Gastroesophageal sphincter (tissue), 4 donors: ENCODE results near the gene ABTB2. TPM values are rescaled to one million over a fixed set of nuclear protein-coding genes. Genes with fewer than 3 reads are reported as not detected.

ENCODE experiments used
- ATAC-seq: fragments of 150-250 bp; one replicate; pipeline ENCODE4 v1.9.1; 2016; ENCODE audit warnings: mild to moderate bottlenecking, moderate library complexity
- H3K27ac ChIP-seq, 4 donors: fragments of 200-600 bp; sonication (generic) in 3 of 4; 1 replicate in 3 of 4; 2 replicates in 1 of 4; pipeline ENCODE4 v1.5.1; 2016 to 2019
- H3K27me3 ChIP-seq: fragments of 200-600 bp; sonication (generic); one replicate; pipeline ENCODE4 v1.5.1; 2019
- H3K36me3 ChIP-seq, 2 donors: fragments of 200-600 bp; sonication (generic); one replicate each; pipeline ENCODE4 v1.5.1; 2019; ENCODE audit warnings: control low read depth in 1 of 2
- H3K4me1 ChIP-seq, 3 donors: fragments of 200-600 bp; sonication (generic); 1 replicate in 2 of 3; 2 replicates in 1 of 3; pipeline ENCODE4 v1.5.1; 2016 to 2019; ENCODE audit warnings: control low read depth in 2 of 3
- H3K4me3 ChIP-seq, 2 donors: fragments of 200-600 bp; sonication (generic); one replicate each; pipeline ENCODE4 v1.5.1; 2019; ENCODE audit warnings: mild to moderate bottlenecking in 1 of 2, moderate library complexity in 1 of 2
- H3K9me3 ChIP-seq, 3 donors: fragments of 200-600 bp; sonication (generic); one replicate each; pipeline ENCODE4 v1.5.1; 2017 to 2019; ENCODE audit warnings: control low read depth in 2 of 3
- CTCF ChIP-seq, 4 experiments: fragments of 200-600 bp in 2 of 4; fragments of 450-650 bp in 2 of 4; sonication (generic) in 1 of 4; IDR thresholded peaks; one replicate each; pipeline ENCODE4 v1.5.1; 2017 to 2019; ENCODE audit warnings: antibody characterized with exemption in 4 of 4, mild to moderate bottlenecking in 2 of 4, moderate library complexity in 2 of 4
- EP300 ChIP-seq: sonication (generic); formaldehyde crosslinking; IDR thresholded peaks from one replicate; pipeline ENCODE4 v1.6.1; 2017; ENCODE audit warnings: antibody characterized with exemption, mild to moderate bottlenecking
- POLR2A ChIP-seq, 2 donors: fragments of 450-650 bp; IDR thresholded peaks; one replicate each; pipeline ENCODE4 v1.6.1; 2017; ENCODE audit warnings: antibody characterized with exemption in 2 of 2, mild to moderate bottlenecking in 2 of 2, moderate library complexity in 1 of 2
- POLR2AphosphoS5 ChIP-seq: sonication (generic); formaldehyde crosslinking; IDR thresholded peaks from one replicate; pipeline ENCODE4 v1.6.1; 2017; ENCODE audit warnings: antibody characterized with exemption
- WGBS, 2 donors: methylation state at CpG; one replicate each; pipeline ENCODE4 v1.1.5; 2018; ENCODE audit warnings: low coverage in 1 of 2; 5-methylcytosine and 5-hydroxymethylcytosine counted together
- total RNA-seq, 4 donors: library from RNA; depleted of rRNA; stranded (reverse); fragments of >200 nt; gene quantifications; one replicate each; pipeline ENCODE4 v1.1.0, GENCODE V29; 2016

The ABTB2 gene
- total RNA-seq, 4 donors from 2014 or later, result 4.1 to 11.0 (median 7.5) TPM

GRCh38 chr11:34173050-34173449 is 184.8 kb downstream of the ABTB2 start:
- no peak for ATAC-seq
- H3K4me3 ChIP-seq, result no peak overlapping the region
- H3K36me3 ChIP-seq, result peaks cover 0 to 17% of the 10 kb centered on the region in 2 donors
- WGBS, 2 donors, result no CpG with 5 or more reads among the region's 16 CpGs
- H3K27me3 ChIP-seq, result no peaks in the 10 kb centered on the region
- TF ChIP-seq EP300, result no peak
- no peak for TF ChIP-seq POLR2AphosphoS5
- no peak for TF ChIP-seq POLR2A (IDR thresholded peaks at IDR 0.05)
- TF ChIP-seq CTCF (IDR thresholded peaks at IDR 0.05), result no peak
- H3K9me3 ChIP-seq, result no peaks in the 10 kb centered on the region
- H3K4me1 ChIP-seq, result peaks cover 0 to 12% (median 4%) of the 10 kb centered on the region in 3 donors
- no peak overlapping the region for H3K27ac ChIP-seq

DNA sequence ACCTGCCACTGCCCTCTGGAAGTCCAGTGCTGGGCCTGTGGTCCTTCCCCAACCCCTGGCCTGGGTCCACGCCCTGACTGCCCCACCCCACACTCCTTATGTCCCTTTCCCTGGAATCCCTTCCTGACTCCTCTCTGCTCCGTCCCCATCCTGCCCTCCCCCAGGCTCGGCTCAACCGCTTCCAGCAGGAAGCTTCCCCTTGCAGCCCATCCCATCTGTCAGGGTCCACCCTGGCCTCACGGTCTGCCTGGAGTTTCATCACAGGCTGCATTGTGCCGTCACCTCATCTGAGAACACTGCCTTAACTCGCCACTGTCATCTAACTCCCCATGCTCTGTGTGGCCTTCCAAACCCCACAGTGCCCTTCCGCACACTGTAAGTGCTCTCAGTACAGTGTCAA is 188.1 kb downstream of the ABTB2 start:
- H3K36me3 ChIP-seq, result peaks cover 0 to 36% of the 10 kb centered on the region in 2 donors
- WGBS, 2 donors, result 56 to 74% methylated on average over 6 to 7 of the region's 8 CpGs
- ATAC-seq, result no peak

DNA sequence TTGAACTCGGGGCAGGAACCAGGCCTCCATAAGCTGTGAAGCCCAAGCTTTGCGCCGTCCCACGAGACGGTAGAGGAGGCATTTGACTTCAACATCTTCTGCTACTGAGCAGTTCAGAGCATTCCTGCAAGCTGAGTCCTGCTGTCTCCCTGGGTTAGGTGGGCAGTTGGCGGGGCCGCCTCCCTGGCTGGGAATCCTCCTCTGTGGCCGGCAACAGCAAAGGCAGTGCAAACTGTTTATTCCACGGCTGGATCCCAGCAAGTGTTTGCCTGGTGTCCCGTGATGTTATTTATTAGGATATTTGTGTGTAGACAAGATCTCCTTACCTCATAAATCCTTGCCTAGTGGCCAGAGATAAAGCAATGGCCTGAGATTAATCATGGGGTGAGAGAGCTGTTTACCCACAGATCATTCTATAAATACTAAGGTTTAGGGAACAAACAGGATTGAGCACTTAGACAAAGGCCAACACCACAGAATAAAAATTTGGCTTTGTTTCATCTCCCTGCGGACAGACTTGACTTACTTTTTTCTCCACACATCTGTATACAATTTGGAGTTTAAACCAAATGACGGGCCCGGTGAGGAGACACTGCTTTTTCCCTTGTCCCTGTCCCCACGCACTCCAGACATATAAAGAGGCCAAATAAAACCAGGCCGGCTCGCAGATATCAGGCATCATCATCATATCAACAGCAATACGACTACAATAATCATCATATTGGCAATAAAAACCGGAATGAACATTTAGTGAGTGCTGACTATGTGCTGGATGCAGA is 189.0 kb downstream of the ABTB2 start:
- 55 to 74% methylated on average over 6 to 13 of the region's 18 CpGs for WGBS, 2 donors
- H3K27ac ChIP-seq, result no peak overlapping the region
- peaks cover 0 to 36% of the 10 kb centered on the region in 2 donors for H3K36me3 ChIP-seq
- H3K27me3 ChIP-seq, result no peaks in the 10 kb centered on the region
- peaks cover 0 to under 1% (median 0%) of the 10 kb centered on the region in 3 donors for H3K4me1 ChIP-seq
- no peak for ATAC-seq
- H3K9me3 ChIP-seq, result no peaks in the 10 kb centered on the region
- no peak overlapping the region for H3K4me3 ChIP-seq
- TF ChIP-seq POLR2AphosphoS5, result no peak
- TF ChIP-seq CTCF (IDR thresholded peaks at IDR 0.05), result no peak
- no peak for TF ChIP-seq EP300
- TF ChIP-seq POLR2A (IDR thresholded peaks at IDR 0.05), result no peak

More for the DNA sequence above, 188.1 kb downstream of the ABTB2 start:
- TF ChIP-seq POLR2AphosphoS5 (no peak), POLR2A (IDR thresholded peaks at IDR 0.05) (no peak), CTCF (IDR thresholded peaks at IDR 0.05) (no peak), EP300 (no peak)
- Histone ChIP-seq H3K4me1 (peaks cover 0 to 9% (median 3%) of the 10 kb centered on the region in 3 donors), H3K27me3 (no peaks in the 10 kb centered on the region), H3K4me3 (no peak overlapping the region), H3K9me3 (no peaks in the 10 kb centered on the region), H3K27ac (no peak overlapping the region)

- Histone ChIP-seq H3K9me3 (no peaks in the 10 kb centered on the region), H3K27ac (no peak overlapping the region), H3K36me3 (peaks cover 0 to 43% of the 10 kb centered on the region in 2 donors), H3K27me3 (no peaks in the 10 kb centered on the region), H3K4me1 (no peaks in the 10 kb centered on the region), H3K4me3 (no peak overlapping the region)
- TF ChIP-seq POLR2A (IDR thresholded peaks at IDR 0.05), result no peak
- no peak for TF ChIP-seq EP300
- TF ChIP-seq POLR2AphosphoS5, result no peak
- ATAC-seq, result no peak
- WGBS, 2 donors, result 80% methylated on average over 2 to 4 of the region's 9 CpGs
Measured at GRCh38 chr11:34167961-34168360, 189.8 kb downstream of the ABTB2 start.

DNA sequence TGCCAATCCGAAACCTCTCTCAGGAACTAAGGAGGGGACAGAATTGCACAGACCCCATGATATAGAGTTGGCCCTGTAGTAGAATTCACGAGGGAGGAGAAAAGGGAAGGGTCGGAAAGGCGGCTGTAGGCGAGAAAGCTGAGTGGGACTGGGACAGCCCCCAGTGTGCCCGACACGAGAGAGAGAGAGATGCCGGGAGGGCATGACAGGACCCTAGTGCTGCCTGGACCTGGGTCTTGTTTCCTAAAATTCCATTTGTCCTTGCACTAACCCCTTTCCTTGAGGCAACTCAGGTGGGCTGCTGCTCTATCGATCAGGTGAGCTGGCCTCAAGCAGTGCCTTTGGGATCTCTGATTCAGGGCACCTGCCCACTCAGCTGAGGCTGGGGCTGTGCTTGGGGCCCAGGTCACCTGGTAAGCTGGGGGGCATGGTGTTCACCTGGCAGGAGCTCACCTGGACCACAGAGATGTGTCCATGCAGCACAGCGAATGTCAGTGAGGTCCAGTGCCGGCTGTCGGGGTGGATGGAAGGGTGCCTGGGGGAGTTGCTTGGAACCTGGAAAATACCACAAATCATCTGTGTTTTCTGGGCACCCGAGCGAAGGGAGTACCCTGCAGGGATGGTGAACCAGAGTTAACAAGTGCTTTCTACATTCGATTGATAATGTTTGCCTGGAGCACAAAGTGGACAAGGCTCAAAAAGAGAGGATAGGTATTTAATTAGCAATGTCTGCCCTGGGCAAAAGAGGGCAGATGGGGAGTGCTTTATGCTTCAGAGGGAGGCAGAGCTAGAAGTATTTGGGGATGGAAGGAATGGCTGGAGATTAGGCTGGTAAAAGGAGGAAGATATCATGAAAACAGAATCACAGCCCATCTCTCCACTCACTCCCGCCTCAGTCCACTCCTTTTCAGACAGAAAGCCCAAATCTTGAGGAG is 190.7 kb downstream of the ABTB2 start:
- no peaks in the 10 kb centered on the region for H3K27me3 ChIP-seq
- WGBS, 2 donors, result 92 to 96% methylated on average over 2 to 13 of the region's 16 CpGs

More for the DNA sequence above, 190.7 kb downstream of the ABTB2 start:
- Histone ChIP-seq H3K4me3 (no peak overlapping the region), H3K27ac (no peak overlapping the region), H3K4me1 (no peaks in the 10 kb centered on the region), H3K9me3 (no peaks in the 10 kb centered on the region), H3K36me3 (peaks cover 0 to 52% of the 10 kb centered on the region in 2 donors)
- TF ChIP-seq POLR2A (IDR thresholded peaks at IDR 0.05) (no peak), CTCF (IDR thresholded peaks at IDR 0.05) (no peak), EP300 (no peak), POLR2AphosphoS5 (no peak)
- ATAC-seq, result no peak
